AG09309 (cell line): Measurements from ENCODE around the gene PMPCB.
"Not testable (repeated sequence)": the region's sequence is repeated elsewhere in the genome, so short reads cannot be mapped to it uniquely, and the experiment has no call there.

Experiments
- DNase-seq: peaks from one replicate; pipeline ENCODE4 v3.0.0-alpha.2; 2010; ENCODE audit warnings: low read depth
- H3K4me3 ChIP-seq: 2 replicates; pipeline ENCODE4 v1.5.1; 2011; ENCODE audit warnings: mild to moderate bottlenecking, low read depth, low read length, moderate library complexity; ENCODE audit not compliant: control insufficient read depth
- TF ChIP-seq, protein P1 (sequence below): IDR thresholded peaks from 2 replicates; pipeline ENCODE4 v1.5.1; 2011; ENCODE audit warnings: mild to moderate bottlenecking, low read depth, low read length, inconsistent platforms; ENCODE audit not compliant: insufficient read depth, control insufficient read depth; ENCODE audit errors: missing control alignments

PMPCB gene, protein sequence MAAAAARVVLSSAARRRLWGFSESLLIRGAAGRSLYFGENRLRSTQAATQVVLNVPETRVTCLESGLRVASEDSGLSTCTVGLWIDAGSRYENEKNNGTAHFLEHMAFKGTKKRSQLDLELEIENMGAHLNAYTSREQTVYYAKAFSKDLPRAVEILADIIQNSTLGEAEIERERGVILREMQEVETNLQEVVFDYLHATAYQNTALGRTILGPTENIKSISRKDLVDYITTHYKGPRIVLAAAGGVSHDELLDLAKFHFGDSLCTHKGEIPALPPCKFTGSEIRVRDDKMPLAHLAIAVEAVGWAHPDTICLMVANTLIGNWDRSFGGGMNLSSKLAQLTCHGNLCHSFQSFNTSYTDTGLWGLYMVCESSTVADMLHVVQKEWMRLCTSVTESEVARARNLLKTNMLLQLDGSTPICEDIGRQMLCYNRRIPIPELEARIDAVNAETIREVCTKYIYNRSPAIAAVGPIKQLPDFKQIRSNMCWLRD

DNA sequence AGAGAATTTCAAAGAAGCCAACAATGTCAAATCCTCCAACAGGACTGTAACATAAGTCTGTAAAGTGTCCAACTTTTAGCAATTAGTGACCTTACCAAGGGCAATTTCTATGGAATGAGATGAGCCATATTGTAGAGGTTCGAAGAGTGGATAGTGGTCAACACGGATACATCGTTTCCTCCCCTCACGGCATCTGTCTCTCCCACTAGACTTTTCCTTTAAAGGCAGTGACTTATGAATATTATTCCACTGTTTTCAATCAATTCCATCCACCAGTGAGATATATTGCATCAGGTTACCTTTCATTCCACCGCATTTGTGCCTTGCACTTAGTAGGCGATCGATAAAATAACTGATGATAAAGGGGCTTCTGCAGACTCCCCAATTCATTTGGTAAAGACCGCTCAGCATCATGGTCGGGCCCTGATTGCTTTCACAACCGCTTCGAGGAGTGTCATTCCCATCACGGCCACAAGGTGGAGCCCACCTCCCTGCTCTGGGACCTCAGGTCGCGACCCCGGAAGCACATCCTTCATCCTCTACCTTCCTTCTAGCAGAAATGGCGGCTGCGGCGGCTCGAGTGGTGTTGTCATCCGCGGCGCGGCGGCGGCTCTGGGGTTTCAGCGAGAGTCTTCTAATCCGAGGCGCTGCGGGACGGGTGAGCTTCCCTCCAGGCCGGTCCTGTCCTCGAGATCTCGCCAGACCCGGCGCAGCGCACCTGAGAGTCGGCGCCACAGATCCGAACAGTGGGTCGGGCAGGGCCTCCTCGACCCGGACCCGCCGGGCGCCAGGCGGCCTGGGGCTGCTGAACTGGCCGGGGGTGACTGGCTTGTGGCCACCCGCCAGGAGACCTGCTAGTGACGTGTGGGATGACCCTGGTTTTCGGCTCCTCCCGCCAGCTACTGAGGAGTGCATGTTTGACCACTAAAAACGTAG lies at the start of gene PMPCB:
Gene PMPCB, plus strand, starts transcription at position 535 of the 936 bp plus-strand sequence. Its CDS starts 25 bp downstream, at position 560.
- H3K4me3 ChIP-seq = peak within 1 kb of the TSS; percentile 77

DNA sequence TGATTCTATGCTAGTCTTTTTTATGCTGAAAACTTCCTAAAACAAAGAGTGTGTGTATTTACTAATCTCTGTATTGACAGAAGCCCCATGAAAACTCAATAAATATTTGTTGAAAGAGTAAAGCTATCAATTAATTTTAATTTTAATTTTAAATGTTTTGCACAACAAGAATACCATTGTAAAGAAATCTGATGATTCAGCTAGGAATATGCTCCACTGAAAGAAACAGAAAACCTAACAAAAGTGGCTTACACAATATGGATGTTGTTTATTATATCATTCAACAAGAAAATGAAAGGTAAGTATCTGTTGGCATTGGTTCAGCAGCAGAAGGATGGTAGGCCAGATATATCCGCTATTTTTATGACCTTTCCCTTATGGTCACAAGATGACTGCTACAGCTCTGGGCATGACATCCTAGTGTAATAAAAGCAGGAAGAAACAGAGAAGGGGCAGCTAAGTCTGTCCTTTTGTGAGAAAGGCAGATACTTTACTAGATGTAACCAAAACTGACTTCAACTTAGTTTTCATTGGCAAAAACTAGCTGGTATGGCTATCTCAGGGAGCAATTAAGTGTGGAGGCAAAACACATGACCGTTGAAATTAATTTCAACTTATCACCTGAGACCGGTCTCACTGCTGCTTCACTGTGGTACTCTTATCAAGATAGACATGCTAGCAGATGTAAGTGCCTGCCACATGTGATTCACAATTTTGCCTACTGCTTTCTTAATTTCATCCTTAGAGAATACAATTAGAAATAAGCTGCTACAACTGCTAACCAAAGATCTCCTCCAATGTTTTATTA lies 43.3 kb upstream of the PMPCB start:
- not testable (repeated sequence) for DNase-seq, H3K4me3 ChIP-seq

More for the DNA sequence above, at the start of gene PMPCB:
- TF ChIP-seq, protein P1, sequence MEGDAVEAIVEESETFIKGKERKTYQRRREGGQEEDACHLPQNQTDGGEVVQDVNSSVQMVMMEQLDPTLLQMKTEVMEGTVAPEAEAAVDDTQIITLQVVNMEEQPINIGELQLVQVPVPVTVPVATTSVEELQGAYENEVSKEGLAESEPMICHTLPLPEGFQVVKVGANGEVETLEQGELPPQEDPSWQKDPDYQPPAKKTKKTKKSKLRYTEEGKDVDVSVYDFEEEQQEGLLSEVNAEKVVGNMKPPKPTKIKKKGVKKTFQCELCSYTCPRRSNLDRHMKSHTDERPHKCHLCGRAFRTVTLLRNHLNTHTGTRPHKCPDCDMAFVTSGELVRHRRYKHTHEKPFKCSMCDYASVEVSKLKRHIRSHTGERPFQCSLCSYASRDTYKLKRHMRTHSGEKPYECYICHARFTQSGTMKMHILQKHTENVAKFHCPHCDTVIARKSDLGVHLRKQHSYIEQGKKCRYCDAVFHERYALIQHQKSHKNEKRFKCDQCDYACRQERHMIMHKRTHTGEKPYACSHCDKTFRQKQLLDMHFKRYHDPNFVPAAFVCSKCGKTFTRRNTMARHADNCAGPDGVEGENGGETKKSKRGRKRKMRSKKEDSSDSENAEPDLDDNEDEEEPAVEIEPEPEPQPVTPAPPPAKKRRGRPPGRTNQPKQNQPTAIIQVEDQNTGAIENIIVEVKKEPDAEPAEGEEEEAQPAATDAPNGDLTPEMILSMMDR = peak; percentile 95
- DNase-seq = peak; percentile 62

DNA sequence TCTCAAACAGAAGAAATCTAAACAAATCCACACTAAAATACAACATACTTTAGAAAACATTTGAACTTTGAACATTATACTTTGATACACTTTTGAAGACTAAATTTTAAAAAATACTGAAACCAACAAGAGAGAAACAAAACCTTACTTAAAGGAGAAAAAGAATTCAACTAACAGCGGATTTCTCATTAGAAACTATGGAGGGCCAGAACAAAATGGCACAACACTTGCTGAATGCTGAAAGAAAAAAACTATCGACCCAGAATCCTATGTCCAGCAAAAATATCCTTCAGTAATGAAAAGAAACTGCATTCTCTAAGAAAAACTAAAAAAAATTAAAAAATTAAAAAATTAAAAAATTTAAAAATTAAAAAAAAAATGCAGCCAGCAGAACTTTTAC lies 33.2 kb upstream of the PMPCB start:
- DNase-seq, H3K4me3 ChIP-seq: not testable (repeated sequence)

DNA sequence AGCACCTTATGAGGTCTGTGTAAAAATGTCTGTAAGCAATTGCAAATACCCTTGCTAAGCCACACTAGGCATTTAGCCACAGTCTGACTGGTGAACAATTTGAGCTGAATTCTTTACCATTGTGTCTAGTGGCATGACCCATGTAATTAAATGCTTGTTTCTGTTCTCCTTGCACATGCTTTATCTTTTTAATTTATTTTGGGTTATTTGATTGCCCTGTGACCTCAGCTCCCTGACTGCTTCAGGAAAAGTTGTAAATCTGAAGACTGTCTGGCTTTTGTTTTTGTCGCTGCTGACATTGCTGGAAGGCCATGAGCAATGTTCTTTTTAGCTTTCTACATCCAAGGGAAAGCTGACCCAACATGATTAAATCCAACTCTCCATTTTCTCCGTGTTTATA lies 31.0 kb upstream of the PMPCB start:
- DNase-seq, H3K4me3 ChIP-seq: not testable (repeated sequence)

DNA sequence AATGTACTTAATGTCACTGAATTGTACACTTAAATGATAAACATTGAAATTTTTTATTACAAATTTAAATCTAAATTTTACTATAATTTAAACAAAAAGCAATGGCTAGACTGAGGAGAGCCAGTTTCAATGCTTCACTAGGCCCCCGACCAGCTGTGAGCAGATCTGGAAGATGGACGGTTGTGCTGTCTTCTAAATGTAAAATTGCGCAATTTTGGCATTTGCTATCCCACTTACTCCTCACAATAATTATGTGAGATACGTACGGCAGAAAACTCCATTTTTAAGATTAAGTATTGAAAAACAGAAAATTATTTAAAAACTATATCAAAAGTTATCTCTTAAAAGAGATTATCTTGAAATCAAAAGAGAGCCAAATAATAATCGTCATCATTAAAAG lies 23.9 kb upstream of the PMPCB start:
- H3K4me3 ChIP-seq, DNase-seq: not testable (repeated sequence)

DNA sequence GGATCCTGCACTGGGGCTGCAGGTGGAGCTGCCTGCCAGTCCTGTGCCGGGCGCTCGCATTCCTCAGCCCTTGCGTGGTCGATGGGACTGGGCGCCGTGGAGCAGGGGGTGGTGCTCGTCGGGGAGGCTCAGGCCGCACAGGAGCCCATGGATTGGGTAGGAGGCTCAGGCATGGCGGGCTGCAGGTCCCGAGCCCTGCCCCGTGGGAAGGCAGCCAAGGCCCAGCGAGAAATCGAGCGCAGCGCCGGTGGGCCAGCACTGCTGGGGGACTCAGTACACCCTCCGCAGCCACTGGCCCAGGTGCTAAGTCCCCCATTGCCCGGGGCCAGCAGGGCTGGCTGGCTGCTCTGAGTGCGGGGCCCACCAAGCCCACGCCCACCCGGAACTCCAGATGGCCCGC lies 22.4 kb upstream of the PMPCB start:
- not testable (repeated sequence) for DNase-seq

DNA sequence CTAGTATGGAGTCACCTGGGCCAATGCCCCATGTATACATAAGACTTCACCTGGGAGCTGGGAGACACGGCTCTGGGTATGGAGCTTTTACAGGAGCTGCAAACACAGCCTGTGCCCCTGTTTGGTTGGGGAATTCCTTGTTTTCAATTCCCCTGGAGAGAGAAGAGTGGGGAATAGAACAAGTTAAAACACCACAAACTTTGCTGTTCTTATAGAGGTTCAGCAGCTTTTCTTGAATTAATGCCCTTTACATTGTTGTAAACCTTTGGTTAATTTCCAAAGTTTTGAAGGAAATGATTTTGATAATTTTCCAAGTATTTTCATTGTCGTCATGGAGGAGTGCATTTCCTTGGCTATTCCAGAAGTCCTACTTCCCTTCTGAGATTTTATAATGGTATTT lies 19.0 kb upstream of the PMPCB start:
- not testable (repeated sequence) for DNase-seq, H3K4me3 ChIP-seq

More for the DNA sequence above, 22.4 kb upstream of the PMPCB start:
- not testable (repeated sequence) for H3K4me3 ChIP-seq

DNA sequence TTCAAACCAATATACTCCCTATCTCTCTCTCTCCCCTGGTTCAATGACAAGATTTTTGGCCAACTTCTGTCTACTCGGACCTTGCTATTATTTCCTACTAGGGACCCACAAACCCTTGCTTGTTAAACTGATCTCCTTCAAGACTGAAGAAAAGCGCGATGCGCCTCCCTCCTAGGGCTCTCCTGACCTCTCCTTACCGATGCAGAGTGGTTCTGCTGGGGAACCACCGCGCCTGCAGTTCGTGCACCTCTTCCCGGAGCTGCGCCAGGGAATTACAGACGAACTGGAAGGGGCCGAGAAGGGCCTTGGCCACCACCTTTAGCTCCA lies 17.6 kb upstream of the PMPCB start:
- peak overlapping the region; percentile 61 for H3K4me3 ChIP-seq
- DNase-seq = not testable (repeated sequence)

DNA sequence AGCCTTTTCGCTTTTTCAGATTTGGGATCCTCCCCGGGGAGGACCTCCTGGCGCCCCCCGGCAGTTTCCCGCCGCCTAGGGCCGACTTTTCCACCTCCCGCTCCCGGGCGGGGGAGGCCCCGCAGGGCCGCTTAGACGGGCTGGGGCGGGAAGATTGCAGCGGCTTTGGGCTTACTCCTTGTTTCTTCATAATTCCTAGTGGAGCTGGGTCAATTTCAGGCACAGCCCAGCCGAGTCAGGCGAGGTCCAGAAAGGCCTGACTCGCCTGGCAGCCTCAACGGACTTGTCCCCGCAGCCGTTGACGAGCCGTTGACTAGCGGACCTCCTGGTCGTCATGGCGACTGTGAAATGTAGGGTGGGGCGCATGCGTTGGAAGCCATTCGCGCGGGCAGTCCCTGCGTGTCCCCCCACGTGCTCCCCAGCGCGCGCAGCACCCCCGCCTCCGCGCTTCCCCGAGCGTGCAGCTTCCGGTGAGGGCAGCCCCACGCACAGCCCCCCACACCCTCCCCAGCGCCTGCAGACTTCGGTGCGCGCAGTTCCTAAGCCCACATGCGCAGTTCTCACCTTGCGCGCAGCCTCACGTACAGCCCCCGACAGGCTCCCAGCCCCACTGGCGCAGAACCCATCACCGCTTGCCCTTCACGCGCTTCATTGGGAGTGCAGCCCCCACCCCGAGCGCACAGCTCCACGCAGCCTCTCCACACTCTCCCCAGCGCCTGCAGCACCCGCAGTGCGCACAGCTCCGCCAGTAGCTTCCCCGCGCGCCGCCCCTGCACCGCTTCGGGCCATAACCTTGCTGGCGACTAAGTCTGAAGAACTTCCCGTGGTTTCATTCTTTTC lies 17.1 kb upstream of the PMPCB start:
- peak overlapping the region; percentile 61 for H3K4me3 ChIP-seq
- not testable (repeated sequence) for DNase-seq

DNA sequence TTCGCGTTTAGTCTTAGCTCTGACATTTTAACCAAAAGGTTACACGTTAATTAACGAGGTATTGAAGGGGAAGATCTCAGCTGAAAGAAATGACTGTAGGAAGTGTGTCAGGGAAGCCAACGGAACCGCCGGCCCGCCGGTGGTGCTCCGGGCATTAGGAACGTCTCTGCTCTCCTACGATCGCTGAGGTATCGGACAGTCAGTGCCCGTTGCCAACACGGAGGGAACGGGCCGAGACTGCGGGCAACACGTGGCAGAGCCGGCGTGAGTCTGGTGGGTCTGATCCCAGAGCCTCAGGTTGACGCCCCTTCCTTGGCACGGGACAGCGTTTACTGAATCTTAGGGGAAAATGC lies 16.5 kb upstream of the PMPCB start:
- peak overlapping the region; percentile 61 for H3K4me3 ChIP-seq
- DNase-seq = not testable (repeated sequence)

DNA sequence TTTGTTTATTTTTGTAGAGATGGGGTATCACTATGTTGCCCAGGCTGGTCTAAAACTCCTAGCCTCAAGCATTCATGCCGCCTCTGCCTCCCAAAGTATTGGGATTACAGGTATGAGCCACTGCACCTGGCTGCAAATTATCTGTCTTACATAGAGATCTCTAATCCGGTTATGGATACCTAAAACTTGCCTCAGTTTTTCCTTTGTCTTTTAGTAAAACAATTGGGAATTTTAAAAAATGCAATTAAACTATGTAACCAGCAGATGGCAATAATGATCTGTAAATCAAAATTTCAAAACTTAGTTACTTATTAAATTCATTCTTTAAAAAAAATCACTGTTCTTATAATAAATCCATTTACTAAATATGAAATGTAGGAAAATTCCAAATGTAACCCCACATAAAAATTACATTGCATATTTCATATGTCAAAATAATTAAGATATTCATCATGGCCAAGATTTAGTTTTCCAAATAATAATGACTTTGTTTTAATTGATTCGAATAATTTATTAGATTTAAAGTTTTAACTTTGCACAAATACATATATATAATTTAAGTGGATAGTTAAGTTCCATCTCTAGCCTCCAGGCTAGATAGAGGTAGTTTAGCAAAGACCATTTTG lies 14.3 kb upstream of the PMPCB start:
- not testable (repeated sequence) for DNase-seq, H3K4me3 ChIP-seq
